NCI-H1694 (cell line): ENCODE data around the gene HBS1L.

Experiments
- DNase-seq: peaks from one replicate; lab custom pipeline; 2025; lab: John Stamatoyannopoulos, UW

The HBS1L gene

GRCh38 chr6:134999107-134999506, 55.5 kb downstream of the HBS1L start:
- no peak for DNase-seq

- no peak for DNase-seq
These were observed 57.3 kb downstream of the HBS1L start for GRCh38 chr6:134997133-134997995.

- DNase-seq, result no peak
These were observed 59.1 kb downstream of the HBS1L start for GRCh38 chr6:134995536-134995935.

GRCh38 chr6:134994431-134994830, 60.2 kb downstream of the HBS1L start:
- DNase-seq, result no peak

GRCh38 chr6:134992155-134992554, 62.5 kb downstream of the HBS1L start:
- DNase-seq, result no peak

GRCh38 chr6:134990262-134990661, 64.4 kb downstream of the HBS1L start:
- DNase-seq, result no peak

GRCh38 chr6:134984821-134985220, 69.8 kb downstream of the HBS1L start:
- DNase-seq, result no peak

GRCh38 chr6:134983823-134984222, 70.8 kb downstream of the HBS1L start:
- no peak for DNase-seq

GRCh38 chr6:134982161-134982560, 72.5 kb downstream of the HBS1L start:
- DNase-seq, result no peak

GRCh38 chr6:134980846-134981245, 73.8 kb downstream of the HBS1L start:
- DNase-seq, result no peak

- no peak for DNase-seq
These were observed 75.5 kb downstream of the HBS1L start for GRCh38 chr6:134979142-134979541.

GRCh38 chr6:134974370-134974769, 80.3 kb downstream of the HBS1L start:
- DNase-seq, result no peak

GRCh38 chr6:134967711-134968110, 86.9 kb downstream of the HBS1L start:
- no peak for DNase-seq

- no peak for DNase-seq
These were observed 90.0 kb downstream of the HBS1L start for GRCh38 chr6:134964451-134965203.

GRCh38 chr6:134962421-134962820, 92.2 kb downstream of the HBS1L start:
- DNase-seq, result no peak

GRCh38 chr6:134961366-134961765, 93.3 kb downstream of the HBS1L start:
- no peak for DNase-seq

- no peak for DNase-seq
These were observed 95.0 kb downstream of the HBS1L start for GRCh38 chr6:134959603-134960002.

- DNase-seq, result no peak
These were observed 97.9 kb downstream of the HBS1L start for GRCh38 chr6:134956676-134957075.

GRCh38 chr6:134956032-134956431, 98.6 kb downstream of the HBS1L start:
- no peak for DNase-seq

- no peak for DNase-seq
These were observed 100.2 kb downstream of the HBS1L start for GRCh38 chr6:134954272-134955000.

- DNase-seq, result no peak
These were observed 102.9 kb downstream of the HBS1L start for GRCh38 chr6:134951494-134952263.

- no peak for DNase-seq
These were observed 104.1 kb downstream of the HBS1L start for GRCh38 chr6:134950482-134950881.
